Muscle of arm (tissue), 12 donors: ENCODE results near the gene CHST5. TPM values are rescaled to one million over a fixed set of nuclear protein-coding genes. Genes with fewer than 3 reads are reported as not detected.

Experiments used
- polyA plus RNA-seq, 12 donors: library from polyadenylated mRNA; unstranded; fragments of 120-200 nt; gene quantifications; one replicate each; pipeline ENCODE4 v1.2.1, GENCODE V29; 2013; ENCODE audit not compliant: insufficient read length in 12 of 12

Gene CHST5
- polyA plus RNA-seq, 12 donors: 0.07 to 0.56 (median 0.24) TPM; not detected in 2

Other genes with a start within 250 kb of the CHST5 start
- gene CFDP1, start 102.6 kb downstream of the CHST5 start, polyA plus RNA-seq: 100 to 1,000 TPM in 3 of 12 donors, 10 to 100 TPM in 8, not detected in 1; 69.9 to 127 (median 91.3) TPM
- gene TMEM170A, start 71.4 kb downstream of the CHST5 start, polyA plus RNA-seq: 10 to 100 TPM in 11 of 12 donors, not detected in 1; 17.3 to 28.8 (median 20.4) TPM
- gene CHST6, start 40.7 kb downstream of the CHST5 start, polyA plus RNA-seq: 1 to 10 TPM in 11 of 12 donors, not detected in 1; 1.4 to 4.1 (median 2.3) TPM
- 10 to 100 TPM in 3 of 12 donors, 1 to 10 TPM in 8, not detected in 1; 6.0 to 17.0 (median 8.3) TPM for gene TMEM231, start 20.1 kb upstream of the CHST5 start, polyA plus RNA-seq
- 100 to 1,000 TPM in 10 of 12 donors, 10 to 100 TPM in 1, not detected in 1; 81.4 to 204 (median 138) TPM for gene GABARAPL2, start 30.3 kb upstream of the CHST5 start, polyA plus RNA-seq
- 10 to 100 TPM in 11 of 12 donors, not detected in 1; 28.1 to 46.1 (median 32.4) TPM for gene ADAT1, start 87.2 kb upstream of the CHST5 start, polyA plus RNA-seq
- gene KARS1, start 111.6 kb upstream of the CHST5 start, polyA plus RNA-seq: 100 to 1,000 TPM in 10 of 12 donors, 10 to 100 TPM in 1, not detected in 1; 93.5 to 142 (median 126) TPM
- 100 to 1,000 TPM in 1 of 12 donors, 10 to 100 TPM in 10, not detected in 1; 57.5 to 105 (median 64.6) TPM for gene TERF2IP, start 111.7 kb upstream of the CHST5 start, polyA plus RNA-seq
- under 1 TPM in 4 of 12 donors, not detected in 8; 0.15 to 0.34 (median 0.28) TPM for gene CPHXL2, start 140.9 kb upstream of the CHST5 start, polyA plus RNA-seq
- under 1 TPM in 1 of 12 donors, not detected in 11; 0.22 TPM for gene DUXB, start 165.4 kb upstream of the CHST5 start, polyA plus RNA-seq
- not detected for gene CPHXL, start 190.4 kb upstream of the CHST5 start, polyA plus RNA-seq